Measurements from ENCODE around the gene PTCD2.

The PTCD2 gene

GRCh38 chr5:72286798-72287197, 33.4 kb upstream of the PTCD2 start:
- TF ChIP-seq CTCF (IDR thresholded peaks at IDR 0.05; ENCODE audit: insufficient read depth, low read depth, low read length, missing control alignments): no peak
- H3K4me3 ChIP-seq (ENCODE audit: low read length): no peak overlapping the region
- DNase-seq (ENCODE audit: low read depth): no peak

- no peak for TF ChIP-seq CTCF (IDR thresholded peaks at IDR 0.05; ENCODE audit: insufficient read depth, low read depth, low read length, missing control alignments)
Observed at GRCh38 chr5:72288924-72289323, 31.2 kb upstream of the PTCD2 start.

GRCh38 chr5:72290356-72291133, 29.6 kb upstream of the PTCD2 start:
- H3K4me3 ChIP-seq (ENCODE audit: low read length): no peak overlapping the region

More at GRCh38 chr5:72288924-72289323, 31.2 kb upstream of the PTCD2 start:
- H3K4me3 ChIP-seq (ENCODE audit: low read length): no peak overlapping the region
- DNase-seq (ENCODE audit: low read depth): no peak

GRCh38 chr5:72291601-72292000, 28.6 kb upstream of the PTCD2 start:
- TF ChIP-seq CTCF (IDR thresholded peaks at IDR 0.05; ENCODE audit: insufficient read depth, low read depth, low read length, missing control alignments): no peak
- H3K4me3 ChIP-seq (ENCODE audit: low read length): no peak overlapping the region
- DNase-seq (ENCODE audit: low read depth): no peak

More at GRCh38 chr5:72290356-72291133, 29.6 kb upstream of the PTCD2 start:
- TF ChIP-seq CTCF (IDR thresholded peaks at IDR 0.05; ENCODE audit: insufficient read depth, low read depth, low read length, missing control alignments): no peak
- DNase-seq (ENCODE audit: low read depth): no peak

GRCh38 chr5:72292411-72292810, 27.8 kb upstream of the PTCD2 start:
- no peak for TF ChIP-seq CTCF (IDR thresholded peaks at IDR 0.05; ENCODE audit: insufficient read depth, low read depth, low read length, missing control alignments)
- no peak overlapping the region for H3K4me3 ChIP-seq (ENCODE audit: low read length)
- DNase-seq (ENCODE audit: low read depth): no peak

GRCh38 chr5:72293495-72294055, 26.6 kb upstream of the PTCD2 start:
- no peak for DNase-seq (ENCODE audit: low read depth)
- no peak for TF ChIP-seq CTCF (IDR thresholded peaks at IDR 0.05; ENCODE audit: insufficient read depth, low read depth, low read length, missing control alignments)
- H3K4me3 ChIP-seq (ENCODE audit: low read length): no peak overlapping the region
